Mesenchymal stem cell (in vitro differentiated cells and primary cell): ENCODE measurements around the gene SELENOF.
A peak's percentile ranks its signal among the peaks of the same experiment; 100 is the strongest.

Experiments
- DNase-seq: peaks from one replicate; pipeline ENCODE4 v3.0.0-alpha.2; 2013
- H2AFZ ChIP-seq: one replicate; pipeline ENCODE4 v1.6.1; 2013; ENCODE audit warnings: low read depth, mild to moderate bottlenecking, control low read depth, inconsistent platforms, low read length, moderate library complexity
- H2AK5ac ChIP-seq: 2 replicates; pipeline ENCODE4 v1.6.1; 2013; ENCODE audit warnings: low read length, moderate library complexity, mild to moderate bottlenecking, inconsistent platforms; ENCODE audit not compliant: severe bottlenecking
- H2BK120ac ChIP-seq: one replicate; pipeline ENCODE4 v1.6.1; 2013; ENCODE audit warnings: low read depth, mild to moderate bottlenecking, inconsistent platforms, low read length, moderate library complexity
- H2BK12ac ChIP-seq, 2 experiments: one replicate each; pipeline ENCODE4 v1.6.1; 2013; ENCODE audit warnings: inconsistent platforms in 2 of 2, low read length in 2 of 2, mild to moderate bottlenecking in 2 of 2, moderate library complexity in 2 of 2, control low read depth in 1 of 2
- H2BK15ac ChIP-seq: one replicate; pipeline ENCODE4 v1.6.1; 2013; ENCODE audit warnings: mild to moderate bottlenecking, low read depth, inconsistent platforms; ENCODE audit not compliant: poor library complexity, severe bottlenecking
- H2BK5ac ChIP-seq: 2 replicates; pipeline ENCODE4 v1.6.1; 2013; ENCODE audit warnings: low read depth, mild to moderate bottlenecking, low read length, control low read depth, inconsistent platforms; ENCODE audit not compliant: poor library complexity, severe bottlenecking
- H3K14ac ChIP-seq, 2 experiments: one replicate each; pipeline ENCODE4 v1.6.1; 2013; ENCODE audit warnings: inconsistent platforms in 2 of 2, low read length in 2 of 2, control low read depth in 1 of 2, mild to moderate bottlenecking in 1 of 2, moderate library complexity in 1 of 2
- H3K18ac ChIP-seq, 2 experiments: one replicate each; pipeline ENCODE4 v1.6.1; 2013; ENCODE audit warnings: inconsistent platforms in 2 of 2, low read length in 2 of 2, control low read depth in 1 of 2, low read depth in 1 of 2, mild to moderate bottlenecking in 1 of 2
- H3K23ac ChIP-seq, 2 experiments: one replicate each; pipeline ENCODE4 v1.6.1; 2013; ENCODE audit warnings: inconsistent platforms in 2 of 2, low read length in 2 of 2, mild to moderate bottlenecking in 2 of 2, moderate library complexity in 2 of 2, control low read depth in 1 of 2
- H3K27ac ChIP-seq: 2 replicates; pipeline ENCODE4 v1.5.1; 2013; ENCODE audit warnings: mild to moderate bottlenecking, moderate library complexity, low read length, control low read depth, inconsistent platforms; ENCODE audit not compliant: poor library complexity, severe bottlenecking
- H3K27me3 ChIP-seq, 2 experiments: 2 replicates each; pipeline versions ENCODE4 v1.6.1 to v1.7.0; 2013; ENCODE audit warnings: low read length in 2 of 2, mild to moderate bottlenecking in 2 of 2, moderate library complexity in 2 of 2, control low read depth in 1 of 2, inconsistent platforms in 1 of 2; ENCODE audit not compliant: control insufficient read depth in 1 of 2, insufficient read depth in 1 of 2
- H3K36me3 ChIP-seq, 2 experiments: 2 replicates each; pipeline versions ENCODE4 v1.6.1 to v1.7.0; 2013; ENCODE audit warnings: low read length in 2 of 2, control low read depth in 1 of 2, inconsistent platforms in 1 of 2, low read depth in 1 of 2, mild to moderate bottlenecking in 1 of 2; ENCODE audit not compliant: insufficient read depth in 2 of 2, control insufficient read depth in 1 of 2
- H3K4ac ChIP-seq, 2 experiments: one replicate each; pipeline ENCODE4 v1.6.1; 2013; ENCODE audit warnings: inconsistent platforms in 2 of 2, low read length in 2 of 2, mild to moderate bottlenecking in 2 of 2, moderate library complexity in 2 of 2, control low read depth in 1 of 2, low read depth in 1 of 2
- H3K4me1 ChIP-seq: 2 replicates; pipeline ENCODE4 v1.6.1; 2013; ENCODE audit warnings: low read depth, low read length, control low read depth; ENCODE audit not compliant: control insufficient read depth, insufficient read depth
- H3K4me2 ChIP-seq: 2 replicates; pipeline ENCODE4 v1.6.1; 2013; ENCODE audit warnings: low read length, mild to moderate bottlenecking, inconsistent platforms; ENCODE audit not compliant: poor library complexity, severe bottlenecking
- H3K4me3 ChIP-seq, 2 experiments: 2 replicates each; pipeline versions ENCODE4 v1.5.1 to v1.7.0; 2013; ENCODE audit warnings: low read length in 2 of 2, mild to moderate bottlenecking in 2 of 2, control low read depth in 1 of 2, low read depth in 1 of 2; ENCODE audit not compliant: insufficient read depth in 1 of 2
- H3K79me1 ChIP-seq: replicated peaks from 2 replicates; pipeline ENCODE4 v1.6.1; 2013; ENCODE audit warnings: mild to moderate bottlenecking, control low read depth, low read length, inconsistent platforms; ENCODE audit not compliant: poor library complexity, severe bottlenecking
- H3K9ac ChIP-seq: 2 replicates; pipeline ENCODE4 v1.7.0; 2013; ENCODE audit warnings: mild to moderate bottlenecking, low read length, moderate library complexity
- H3K9me3 ChIP-seq: 2 replicates; pipeline ENCODE4 v1.7.0; 2013; ENCODE audit warnings: mild to moderate bottlenecking, low read length; ENCODE audit not compliant: control insufficient read depth
- H4K8ac ChIP-seq: one replicate; pipeline ENCODE4 v1.6.1; 2013; ENCODE audit warnings: inconsistent platforms, mild to moderate bottlenecking, low read length, moderate library complexity
- H4K91ac ChIP-seq: one replicate; pipeline ENCODE4 v1.6.1; 2013; ENCODE audit warnings: mild to moderate bottlenecking, low read length, inconsistent platforms
- WGBS: methylation state at CpG from one replicate; pipeline ENCODE4 v1.1.7; 2013; ENCODE audit warnings: mixed read lengths; 5-methylcytosine and 5-hydroxymethylcytosine counted together

The SELENOF gene

DNA sequence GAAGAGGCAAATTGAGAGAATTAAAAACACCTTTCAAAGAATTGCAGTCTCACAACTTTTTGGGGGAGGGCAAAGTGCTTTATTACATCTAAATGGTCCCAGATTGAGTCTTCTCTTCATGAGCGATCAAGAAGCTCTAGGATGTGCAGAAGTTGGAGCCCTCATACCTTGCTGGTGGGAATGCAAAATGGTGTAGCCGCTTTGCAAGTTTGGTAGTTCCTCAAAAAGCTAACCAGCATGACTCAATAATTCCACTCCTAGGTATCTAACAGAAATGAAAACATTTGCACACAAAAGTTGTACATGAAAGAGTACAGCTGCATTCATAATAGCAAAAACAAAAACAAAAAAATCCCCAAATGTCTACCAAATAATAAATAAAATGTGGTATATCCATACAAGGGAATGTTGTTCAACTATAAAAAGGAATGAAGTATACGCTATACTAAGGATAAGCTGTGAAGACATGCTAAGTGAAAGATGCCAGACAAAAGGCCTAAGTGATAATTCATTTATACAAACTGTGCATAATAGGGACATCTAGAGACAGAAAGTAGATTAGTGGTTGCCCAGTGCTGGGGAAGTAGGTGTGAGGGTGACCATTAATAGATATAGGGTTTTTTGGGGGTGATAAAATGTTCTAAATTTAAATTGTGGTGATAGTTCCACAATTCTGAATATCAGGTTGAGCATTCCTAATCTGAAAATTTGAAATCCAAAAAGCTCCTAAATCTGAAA is 55.2 kb downstream of the SELENOF start:
- no peak overlapping the region for H2BK5ac ChIP-seq
- no peaks in the 10 kb centered on the region for H3K4me1 ChIP-seq
- H3K14ac ChIP-seq = no peak overlapping the region
- no peak overlapping the region for H2BK120ac ChIP-seq
- H3K9me3 ChIP-seq = no peaks in the 10 kb centered on the region
- no peak overlapping the region for H4K8ac ChIP-seq
- no peak overlapping the region for H3K23ac ChIP-seq
- H3K4me2 ChIP-seq = no peak overlapping the region
- H3K9ac ChIP-seq = no peak overlapping the region
- H2AFZ ChIP-seq = no peak overlapping the region
- H2BK15ac ChIP-seq = no peak overlapping the region
- H3K4ac ChIP-seq = no peak overlapping the region
- no peak overlapping the region for H4K91ac ChIP-seq
- H3K36me3 ChIP-seq = peaks cover 3 to 23% of the 10 kb centered on the region in 2 experiments
- H3K27ac ChIP-seq = no peak overlapping the region
- WGBS = 98% methylated on average over 3 of the region's 3 CpGs
- no peak overlapping the region for H3K4me3 ChIP-seq
- H2AK5ac ChIP-seq = no peak overlapping the region
- no peak for DNase-seq
- H3K18ac ChIP-seq = no peak overlapping the region
- H3K79me1 ChIP-seq = peaks cover 2% of the 10 kb centered on the region
- H3K27me3 ChIP-seq = no peaks in the 10 kb centered on the region
- H2BK12ac ChIP-seq = no peak overlapping the region

DNA sequence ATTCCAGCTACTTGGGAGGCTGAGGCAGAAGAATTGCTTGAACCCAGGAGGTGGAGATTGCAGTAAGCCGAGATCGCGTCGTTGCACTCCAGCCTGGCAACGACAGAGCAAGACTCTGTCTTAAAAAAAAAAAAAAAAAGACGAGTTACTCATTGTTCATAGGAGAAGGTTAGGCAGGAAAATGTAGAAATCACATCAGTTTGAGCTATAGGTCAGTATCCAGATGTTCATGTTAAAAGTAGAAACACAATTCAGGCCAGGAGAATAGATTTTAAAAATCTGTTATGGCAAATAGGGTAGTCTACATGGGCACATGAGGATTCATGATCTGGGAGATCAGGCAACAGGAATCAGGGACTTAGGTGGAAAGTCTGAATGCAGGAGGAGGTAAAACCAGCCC is 57.7 kb downstream of the SELENOF start:
- WGBS = 95% methylated on average over 6 of the region's 6 CpGs
- H2AFZ ChIP-seq = no peak overlapping the region
- H3K4me1 ChIP-seq = no peaks in the 10 kb centered on the region
- H3K14ac ChIP-seq = no peak overlapping the region
- H4K8ac ChIP-seq = no peak overlapping the region
- no peak overlapping the region for H2AK5ac ChIP-seq
- no peak overlapping the region for H2BK12ac ChIP-seq
- no peak overlapping the region for H4K91ac ChIP-seq
- no peak overlapping the region for H3K4ac ChIP-seq
- no peak overlapping the region for H3K4me3 ChIP-seq
- no peak for DNase-seq
- no peaks in the 10 kb centered on the region for H3K27me3 ChIP-seq
- no peak overlapping the region for H3K9ac ChIP-seq
- peaks cover 0 to 8% of the 10 kb centered on the region in 2 experiments for H3K36me3 ChIP-seq
- H3K9me3 ChIP-seq = no peaks in the 10 kb centered on the region
- no peak overlapping the region for H3K27ac ChIP-seq
- no peak overlapping the region for H2BK5ac ChIP-seq
- H2BK120ac ChIP-seq = no peak overlapping the region
- H3K18ac ChIP-seq = no peak overlapping the region
- no peak overlapping the region for H3K23ac ChIP-seq
- no peak overlapping the region for H3K4me2 ChIP-seq
- no peaks in the 10 kb centered on the region for H3K79me1 ChIP-seq
- no peak overlapping the region for H2BK15ac ChIP-seq

DNA sequence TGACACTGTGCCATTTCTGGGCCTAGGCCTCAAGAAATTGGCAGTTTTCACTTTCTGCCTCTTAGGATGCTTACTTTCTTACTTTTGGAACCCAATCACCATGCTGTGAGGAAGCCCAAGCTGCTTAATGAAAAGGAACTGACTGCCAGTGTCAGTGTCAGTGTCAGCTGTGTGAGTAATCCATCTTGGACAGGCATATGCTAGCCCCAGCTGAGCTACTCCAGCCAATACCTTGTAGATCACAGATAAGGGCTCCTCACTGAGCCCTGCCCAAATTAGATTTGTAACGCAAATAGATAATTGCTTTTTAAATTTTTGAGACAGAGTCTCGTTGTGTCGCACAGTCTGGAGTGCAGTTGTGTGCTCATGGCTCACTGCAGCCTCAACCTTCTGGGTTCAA is 59.6 kb downstream of the SELENOF start:
- DNase-seq = no peak
- Histone ChIP-seq H3K4me1 (no peaks in the 10 kb centered on the region), H3K36me3 (peaks cover 0 to 8% of the 10 kb centered on the region in 2 experiments), H2BK15ac (no peak overlapping the region), H2AK5ac (no peak overlapping the region), H2BK12ac (no peak overlapping the region), H2AFZ (no peak overlapping the region), H2BK5ac (no peak overlapping the region), H3K4ac (no peak overlapping the region), H3K79me1 (no peaks in the 10 kb centered on the region), H3K4me2 (no peak overlapping the region), H3K27me3 (no peaks in the 10 kb centered on the region), H3K23ac (no peak overlapping the region), H3K9me3 (no peaks in the 10 kb centered on the region), H3K18ac (no peak overlapping the region), H4K91ac (no peak overlapping the region), H3K4me3 (no peak overlapping the region), H2BK120ac (no peak overlapping the region), H4K8ac (no peak overlapping the region), H3K14ac (no peak overlapping the region), H3K9ac (no peak overlapping the region), H3K27ac (no peak overlapping the region)
- 96% methylated on average over 3 of the region's 3 CpGs for WGBS

- H3K9me3 ChIP-seq = no peaks in the 10 kb centered on the region
- no peaks in the 10 kb centered on the region for H3K27me3 ChIP-seq
- H3K4me3 ChIP-seq = no peak overlapping the region
- H3K14ac ChIP-seq = no peak overlapping the region
- no peak overlapping the region for H3K23ac ChIP-seq
- 93% methylated on average over 4 of the region's 7 CpGs for WGBS
- H4K8ac ChIP-seq = no peak overlapping the region
- no peak overlapping the region for H2AK5ac ChIP-seq
- H2BK5ac ChIP-seq = no peak overlapping the region
- H3K18ac ChIP-seq = no peak overlapping the region
- H2BK15ac ChIP-seq = no peak overlapping the region
- H3K4me1 ChIP-seq = no peaks in the 10 kb centered on the region
- no peak overlapping the region for H2BK12ac ChIP-seq
- no peak for DNase-seq
- no peak overlapping the region for H2BK120ac ChIP-seq
- H3K4me2 ChIP-seq = no peak overlapping the region
- H3K4ac ChIP-seq = no peak overlapping the region
- H3K27ac ChIP-seq = no peak overlapping the region
- H3K36me3 ChIP-seq = no peaks in the 10 kb centered on the region
- peak overlapping the region; percentile 25 for H4K91ac ChIP-seq
- no peaks in the 10 kb centered on the region for H3K79me1 ChIP-seq
- no peak overlapping the region for H3K9ac ChIP-seq
- H2AFZ ChIP-seq = no peak overlapping the region
These were observed 61.0 kb downstream of the SELENOF start for GRCh38 chr1:86852782-86853408.
